GM21360 (cell line): Measurements from ENCODE around the gene SCUBE1.
"Not testable (repeated sequence)": the region's sequence is repeated elsewhere in the genome, so short reads cannot be mapped to it uniquely, and the experiment has no call there.

Experiments
- ATAC-seq: cut with Tn5 transposase; IDR thresholded peaks from one replicate; pipeline ENCODE4 v1.9.1; 2021; ENCODE audit warnings: mild to moderate bottlenecking, moderate library complexity; ENCODE audit not compliant: unreplicated experiment

The SCUBE1 gene

DNA sequence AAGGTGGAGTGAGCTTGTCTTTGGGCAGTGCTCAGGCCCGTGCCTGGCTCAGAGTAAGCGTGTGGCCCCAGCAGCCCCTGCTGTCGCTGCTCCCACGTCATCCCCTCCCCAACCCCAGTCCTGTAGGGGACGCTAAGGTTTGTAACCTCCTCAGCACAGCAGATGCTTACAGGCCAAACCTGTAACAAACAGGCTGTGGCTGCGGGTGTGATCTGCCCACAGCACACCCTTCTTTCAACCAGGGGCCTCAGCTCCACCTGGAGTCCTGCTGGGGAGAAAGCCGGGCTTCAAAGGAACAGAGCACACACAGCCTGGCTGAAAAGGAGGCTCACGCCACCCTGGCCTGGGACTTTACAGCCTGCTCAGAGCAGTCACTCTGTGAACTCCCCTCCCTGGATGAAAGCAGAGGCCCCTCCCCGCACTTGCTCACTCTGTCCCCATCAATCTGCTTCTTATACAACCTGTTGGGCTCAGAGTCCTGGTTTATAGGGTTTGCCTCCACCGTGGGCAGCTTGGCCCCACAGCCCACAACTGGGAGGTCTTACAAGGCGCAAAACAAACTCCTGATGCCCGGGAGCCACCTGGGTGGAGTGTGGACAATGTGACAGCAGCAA, 54.3 kb downstream of the SCUBE1 start:
- no peak for ATAC-seq

DNA sequence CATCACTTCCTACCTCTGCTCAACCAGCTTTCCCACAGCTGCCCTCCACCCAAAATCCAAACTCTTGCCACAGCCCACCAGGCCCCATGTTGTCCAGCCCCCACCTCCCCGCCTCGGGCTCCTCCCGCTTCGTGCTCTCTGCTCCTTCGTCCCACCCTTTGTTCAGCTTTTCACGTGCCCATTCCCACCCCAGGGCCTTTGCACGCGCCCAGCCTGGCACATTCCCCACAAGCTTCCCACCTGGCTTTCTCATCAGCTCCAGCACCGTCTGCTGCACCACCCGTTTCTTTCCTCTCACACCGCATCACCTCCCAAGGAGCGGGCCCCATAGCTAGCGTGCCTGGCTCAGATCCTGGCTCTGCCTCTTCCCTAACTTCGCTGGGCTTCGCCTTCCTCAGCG, 54.8 kb downstream of the SCUBE1 start:
- no peak for ATAC-seq

DNA sequence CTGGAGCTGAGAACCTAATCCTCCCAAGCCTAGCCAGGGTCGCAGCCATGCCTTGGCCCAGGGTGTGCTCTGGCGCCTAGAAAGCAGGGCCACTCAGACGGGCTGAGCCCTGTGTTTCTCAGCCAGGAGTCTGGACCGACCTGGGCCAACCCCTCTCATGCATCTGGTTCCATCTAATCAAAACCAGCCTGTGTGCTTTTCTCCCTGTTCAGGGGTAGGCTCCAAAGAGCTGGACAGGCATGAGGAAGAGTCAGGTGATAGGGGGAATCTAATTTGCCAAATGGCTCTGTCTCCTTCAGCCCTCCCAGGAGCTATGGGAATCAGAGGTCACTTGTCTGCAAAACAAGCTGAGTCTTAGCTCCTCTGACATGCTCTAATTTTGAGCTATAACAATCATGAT, 55.7 kb downstream of the SCUBE1 start:
- ATAC-seq = no peak

DNA sequence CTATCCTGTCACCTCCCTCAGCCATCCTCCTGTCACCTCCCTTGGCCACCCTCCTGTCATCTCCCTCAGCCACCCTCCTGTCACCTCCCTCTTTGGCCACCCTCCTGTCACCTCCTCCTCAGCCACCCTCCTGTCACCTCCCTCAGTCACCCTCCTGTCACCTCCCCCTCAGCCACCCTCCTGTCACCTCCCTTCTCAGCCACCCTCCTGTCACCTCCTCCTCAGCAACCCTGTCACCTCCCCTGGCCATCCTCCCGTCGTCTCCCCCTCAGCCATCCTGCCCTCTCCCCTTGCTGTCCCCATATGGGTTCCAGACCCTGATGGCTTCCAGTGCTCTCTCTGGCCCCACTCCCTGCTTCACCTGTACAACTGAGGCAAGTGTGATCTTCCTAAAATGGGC, 61.8 kb downstream of the SCUBE1 start:
- ATAC-seq = no peak

DNA sequence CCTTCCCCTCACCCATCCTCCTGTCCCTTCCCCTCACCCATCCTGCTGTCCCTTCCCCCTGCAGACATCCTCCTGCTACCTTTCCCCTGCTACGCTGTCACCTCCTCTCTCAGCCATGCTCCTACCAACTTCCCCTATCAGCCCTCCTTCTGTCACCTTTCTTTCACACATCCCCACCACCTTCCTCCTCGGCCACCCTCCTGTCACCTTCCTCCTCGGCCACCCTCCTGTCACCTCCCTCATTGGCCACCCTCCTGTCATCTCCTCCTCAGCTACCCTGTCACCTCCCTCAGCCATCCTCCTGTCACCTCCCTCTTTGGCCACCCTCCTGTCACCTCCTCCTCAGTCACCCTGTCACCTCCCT, 62.7 kb downstream of the SCUBE1 start:
- not testable (repeated sequence) for ATAC-seq

DNA sequence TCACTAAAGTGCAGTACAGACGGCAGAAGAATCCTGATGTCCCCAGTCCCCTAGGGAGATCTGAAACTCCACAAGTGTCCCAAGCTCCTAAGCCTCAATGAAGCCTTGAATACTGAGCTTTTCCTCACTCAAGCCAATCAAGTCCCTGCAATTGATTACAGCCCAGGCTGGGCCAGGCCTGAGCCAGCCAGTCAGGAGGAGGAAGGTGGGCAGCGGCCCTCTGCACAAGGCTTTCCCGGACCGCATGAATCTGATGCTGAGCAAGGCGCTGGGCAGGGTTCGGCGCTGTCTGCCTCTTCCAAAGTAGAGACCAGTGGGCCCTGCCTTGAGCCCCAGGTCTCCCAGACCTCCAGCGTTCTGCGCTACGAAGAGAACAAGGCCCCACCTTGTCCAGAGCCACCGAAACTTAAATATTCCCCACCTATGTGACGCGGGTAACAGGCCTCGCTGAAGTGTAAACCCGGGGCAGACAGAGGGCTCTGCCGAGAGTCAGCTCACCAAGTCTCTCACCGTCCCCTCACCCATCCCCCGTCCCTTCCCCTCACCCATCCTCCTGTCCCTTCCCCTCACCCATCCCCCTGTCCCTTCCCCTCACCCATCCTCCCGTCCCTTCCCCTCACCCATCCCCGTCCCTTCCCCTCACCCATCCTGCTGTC, 63.2 kb downstream of the SCUBE1 start:
- no peak for ATAC-seq

DNA sequence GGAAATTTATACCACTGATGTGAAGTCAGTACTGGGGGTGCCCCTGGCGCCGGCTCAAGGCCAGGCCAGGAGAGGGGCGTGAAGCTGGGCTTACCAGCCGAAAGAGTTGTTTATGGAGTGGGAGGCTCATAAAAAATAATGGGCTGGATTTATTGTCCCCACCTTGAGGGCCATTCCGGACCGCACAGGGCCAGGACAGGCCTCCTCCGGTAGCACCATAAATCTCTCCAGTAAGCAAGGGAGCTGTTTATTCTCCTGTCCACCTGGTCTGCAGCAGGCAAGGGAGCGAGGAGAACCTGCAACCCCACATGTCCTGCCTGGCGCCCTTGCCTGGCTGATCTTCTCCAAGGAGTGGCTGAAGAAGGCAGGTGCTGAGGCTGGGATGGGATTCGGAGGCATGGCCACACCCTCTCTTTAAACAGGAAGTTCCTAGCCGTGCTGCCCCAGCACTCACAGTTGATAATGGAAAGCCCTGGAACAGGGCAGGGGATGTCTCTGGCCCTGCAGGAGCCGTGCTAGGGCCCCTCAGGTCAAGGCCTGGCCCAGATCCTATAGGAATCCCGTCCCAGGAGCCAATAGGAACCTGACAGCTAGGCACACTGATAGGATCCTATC, 65.1 kb downstream of the SCUBE1 start:
- no peak for ATAC-seq

DNA sequence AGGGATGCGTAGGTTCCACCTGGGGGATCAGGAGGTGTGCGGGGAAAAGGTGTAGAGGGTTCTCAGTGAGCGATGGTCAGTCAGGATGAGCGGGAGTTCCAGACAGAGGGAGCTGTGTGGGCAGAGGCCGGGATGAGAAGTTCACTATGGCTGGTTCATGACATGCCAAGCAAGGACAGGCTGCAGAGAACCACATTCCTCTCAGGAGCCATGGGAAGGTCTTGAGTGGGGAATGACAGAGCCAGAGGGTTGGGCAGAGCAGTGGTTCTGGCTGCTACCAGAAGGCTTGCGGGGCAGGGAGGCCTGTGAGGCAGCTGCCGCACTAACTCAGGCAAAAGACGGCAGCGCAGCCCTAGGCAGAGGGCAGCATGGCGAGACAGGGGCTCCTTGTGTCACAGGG, 66.1 kb downstream of the SCUBE1 start:
- no peak for ATAC-seq

DNA sequence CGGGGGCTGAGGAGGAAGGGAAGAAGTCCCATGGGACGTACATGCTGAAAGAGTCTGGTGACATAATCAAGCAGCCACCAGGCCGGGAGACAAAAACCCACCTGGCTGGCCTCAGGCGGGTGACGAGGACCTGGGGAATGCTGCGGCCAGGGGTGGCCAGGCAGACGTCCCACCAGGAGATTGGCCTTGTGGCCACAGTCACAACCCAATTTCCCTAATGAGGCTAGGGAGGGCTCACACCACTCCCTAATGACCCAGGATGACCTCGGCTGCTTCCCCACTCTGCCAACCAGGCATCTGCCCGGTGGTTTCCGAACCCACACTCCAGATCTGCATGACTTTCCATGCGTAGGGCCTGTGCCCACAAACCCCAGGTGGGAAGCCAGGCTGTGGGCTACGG, 66.9 kb downstream of the SCUBE1 start:
- no peak for ATAC-seq

DNA sequence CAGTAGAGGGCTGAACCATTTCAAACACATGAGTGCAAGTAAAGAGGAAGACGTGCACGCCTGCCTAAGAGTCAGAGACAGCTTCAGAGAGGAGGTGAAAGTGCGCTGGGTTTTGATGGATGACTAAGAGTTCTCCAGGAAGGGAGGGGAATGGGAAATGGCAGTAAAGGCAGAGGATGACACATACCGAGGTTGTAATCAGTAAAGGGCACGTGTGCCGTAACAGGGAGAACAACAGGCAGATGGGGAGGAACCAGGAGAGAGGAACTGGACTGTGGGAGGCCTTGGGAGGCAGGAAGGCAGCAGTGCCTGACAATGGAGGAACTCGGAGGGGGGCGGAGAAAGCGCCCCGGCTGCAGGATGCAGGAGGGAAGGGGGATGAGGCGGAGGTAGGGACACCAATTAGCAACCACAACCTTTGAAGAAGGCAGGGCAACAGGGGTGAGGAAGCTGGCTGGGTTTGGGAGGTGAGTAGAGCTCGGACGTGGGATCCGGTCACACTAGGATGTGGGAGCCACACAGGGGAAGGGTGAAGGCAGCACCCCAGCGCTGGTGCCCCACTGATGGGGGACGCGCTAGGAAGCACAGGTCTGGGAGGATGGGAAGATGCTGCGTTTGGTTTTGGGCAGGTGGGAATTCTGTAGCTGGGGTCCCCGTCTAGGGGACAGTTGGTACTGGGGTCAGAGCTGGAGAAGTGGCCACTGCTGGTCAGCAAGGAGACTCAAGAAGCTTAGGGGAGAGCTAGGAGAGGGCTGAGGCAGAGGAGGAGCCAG, 67.4 kb downstream of the SCUBE1 start:
- ATAC-seq = no peak

DNA sequence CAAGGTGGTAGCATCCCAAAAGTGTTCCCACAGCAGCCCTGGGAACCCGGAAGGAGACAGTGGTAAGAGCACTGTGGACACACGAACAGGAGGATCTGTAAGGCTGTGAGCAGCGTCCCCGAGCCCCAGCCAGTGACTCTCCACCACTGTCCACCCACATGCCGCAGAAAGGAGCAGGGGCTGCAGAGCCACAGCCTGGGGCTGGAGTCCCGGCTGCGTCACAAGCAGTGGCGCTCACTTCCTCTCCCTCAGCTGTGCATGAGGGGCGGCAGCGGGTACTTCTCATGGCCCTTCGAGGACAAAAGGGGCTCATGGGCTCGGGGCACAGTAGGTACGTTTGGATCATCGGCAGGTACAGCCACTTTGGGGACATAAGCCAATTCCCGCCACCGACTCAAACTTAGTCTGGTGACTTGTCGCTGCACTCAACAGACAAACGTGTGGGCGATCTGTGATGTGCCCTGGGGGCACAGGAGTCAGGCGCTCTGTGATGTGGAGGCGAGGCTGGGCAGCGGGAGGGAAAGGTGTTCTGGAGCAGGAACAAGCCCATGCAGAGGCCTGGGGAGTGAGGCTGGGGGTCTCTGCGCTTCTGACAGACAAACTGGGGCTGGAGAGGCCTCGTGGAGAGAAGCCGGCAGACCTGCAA, 68.5 kb downstream of the SCUBE1 start:
- ATAC-seq = no peak

DNA sequence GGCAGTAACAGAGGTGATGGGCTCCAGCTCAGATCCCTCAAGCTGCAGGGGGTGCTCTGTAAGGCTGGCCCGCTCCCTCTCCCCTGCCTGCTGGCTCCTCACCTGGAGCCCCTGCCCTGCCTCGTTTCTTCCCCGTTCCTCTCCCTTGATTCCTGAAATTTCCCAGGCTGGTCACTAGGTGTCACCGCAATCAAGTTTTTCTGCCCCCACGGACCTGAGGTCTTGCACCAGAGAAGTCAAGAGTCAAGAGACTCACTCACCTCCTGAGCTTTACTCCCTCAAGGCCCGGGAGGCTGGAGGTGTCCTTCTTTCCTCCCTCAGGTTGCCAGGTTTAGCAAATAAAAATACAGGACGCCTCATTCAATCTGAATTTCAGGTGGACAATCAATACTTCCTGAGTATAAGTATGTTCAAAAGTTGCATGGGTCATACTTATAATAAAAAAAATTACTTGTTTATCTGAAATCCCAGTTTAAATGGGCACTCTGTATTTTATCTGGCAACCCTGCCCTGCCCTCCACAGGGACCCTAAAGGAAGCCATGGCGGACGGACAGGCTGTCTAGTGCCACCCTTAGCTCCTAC, 69.2 kb downstream of the SCUBE1 start:
- no peak for ATAC-seq

DNA sequence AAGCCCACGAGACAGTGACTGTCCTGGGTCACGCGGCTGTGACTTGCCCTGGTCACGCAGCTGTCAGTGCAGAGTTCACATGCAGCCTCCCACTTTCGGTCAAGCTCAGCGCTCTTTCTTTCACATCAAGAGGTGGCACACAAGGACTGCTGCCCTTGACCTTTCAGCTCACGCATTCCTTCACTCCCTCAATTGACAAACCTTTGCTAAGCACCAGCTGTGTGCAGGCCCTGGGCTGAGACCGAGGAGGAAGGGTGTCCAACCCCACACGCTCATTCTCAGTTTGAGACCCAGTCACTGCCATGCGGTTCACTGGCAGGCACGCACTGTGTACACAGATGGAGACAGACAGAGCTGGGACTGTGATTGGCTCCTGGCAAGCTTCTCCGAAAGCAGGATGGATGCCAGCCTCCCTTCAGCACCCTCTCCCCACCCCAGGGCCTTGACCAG, 70.3 kb downstream of the SCUBE1 start:
- ATAC-seq = no peak

DNA sequence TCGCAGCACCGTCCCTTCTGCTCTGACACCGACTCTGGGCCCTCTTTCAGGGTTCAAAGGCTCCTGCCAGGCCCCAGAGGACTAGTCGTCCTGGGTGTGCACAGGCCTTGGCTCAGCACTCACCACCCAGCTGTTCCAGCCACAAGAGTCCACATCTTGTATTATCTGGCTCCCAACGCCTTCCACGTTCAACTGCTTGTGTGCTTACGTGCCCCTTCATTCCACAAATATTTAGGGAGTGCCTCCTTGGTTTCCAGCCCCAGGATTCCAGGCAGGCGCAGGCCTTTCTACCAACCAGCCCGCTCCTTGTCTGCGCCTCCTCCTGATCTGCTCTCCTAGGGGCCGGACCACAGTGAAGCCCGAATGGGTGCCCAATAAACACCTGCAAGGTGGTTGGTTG, 70.9 kb downstream of the SCUBE1 start:
- no peak for ATAC-seq

DNA sequence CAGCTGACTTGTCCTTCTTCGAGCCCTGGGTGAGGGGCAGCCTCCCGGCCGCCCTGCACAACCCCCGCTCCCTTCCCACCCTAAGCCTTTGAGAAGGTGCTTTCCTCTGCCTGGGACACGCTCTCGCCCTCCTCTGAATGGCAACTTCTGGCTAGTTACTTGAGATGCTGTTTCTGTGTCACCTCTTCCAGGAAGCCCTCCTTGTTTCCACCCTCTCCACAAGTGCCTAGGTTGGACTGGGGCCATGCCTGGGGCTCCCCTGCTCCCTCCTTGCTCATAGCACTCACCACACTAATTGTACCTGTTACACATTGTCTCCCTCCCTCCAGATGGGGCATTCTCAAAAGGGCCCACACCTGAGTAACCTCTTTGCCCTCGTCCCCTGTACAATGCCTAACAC, 72.2 kb downstream of the SCUBE1 start:
- ATAC-seq = no peak

DNA sequence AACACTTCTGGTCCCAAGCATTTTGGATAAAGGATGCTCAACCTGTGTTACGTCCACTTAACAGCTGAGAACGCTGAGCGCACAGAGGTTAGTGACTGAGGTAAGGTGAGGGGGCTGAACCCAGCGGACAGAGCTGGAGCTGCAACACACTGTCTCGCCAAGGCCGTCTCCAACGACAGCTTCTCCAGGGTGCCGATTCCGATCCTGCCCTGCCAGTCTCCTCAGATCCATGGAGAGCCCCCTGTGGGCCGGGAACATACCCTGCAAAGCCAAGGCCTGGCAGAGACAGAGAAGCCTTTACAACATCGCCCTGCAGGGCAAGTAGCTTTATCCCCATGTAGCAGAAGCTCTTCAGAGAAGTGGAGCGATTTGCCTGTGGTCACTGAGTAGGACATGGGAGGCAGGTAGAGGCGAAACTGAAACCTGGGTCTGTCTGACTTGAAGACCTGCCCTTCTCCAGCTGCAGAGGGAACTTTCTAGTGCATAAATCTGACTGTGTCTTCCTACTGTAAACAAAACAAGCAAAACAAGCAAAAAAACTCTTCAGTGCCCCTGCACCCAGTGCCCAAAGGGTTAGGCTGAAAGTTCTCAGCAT, 72.8 kb downstream of the SCUBE1 start:
- no peak for ATAC-seq

DNA sequence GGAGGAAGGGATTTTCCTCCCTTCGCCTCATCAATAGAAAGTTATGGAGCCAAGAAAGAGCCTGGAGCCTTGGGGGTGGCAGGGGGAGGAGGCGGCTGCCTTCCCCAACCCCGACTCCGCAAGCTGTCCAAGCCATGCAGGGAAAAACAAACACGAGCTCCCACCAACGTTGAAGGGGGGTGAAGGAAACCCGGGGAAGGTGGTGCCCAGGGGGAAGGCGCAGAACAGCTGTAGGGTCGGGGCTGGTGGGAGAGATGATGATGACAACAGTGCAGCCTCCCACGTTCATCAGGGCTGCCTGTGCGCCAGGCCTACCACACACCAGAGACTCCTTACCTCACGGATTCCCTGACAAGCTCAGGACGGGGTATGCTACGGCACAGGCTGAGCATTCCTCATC, 73.5 kb downstream of the SCUBE1 start:
- ATAC-seq = no peak

DNA sequence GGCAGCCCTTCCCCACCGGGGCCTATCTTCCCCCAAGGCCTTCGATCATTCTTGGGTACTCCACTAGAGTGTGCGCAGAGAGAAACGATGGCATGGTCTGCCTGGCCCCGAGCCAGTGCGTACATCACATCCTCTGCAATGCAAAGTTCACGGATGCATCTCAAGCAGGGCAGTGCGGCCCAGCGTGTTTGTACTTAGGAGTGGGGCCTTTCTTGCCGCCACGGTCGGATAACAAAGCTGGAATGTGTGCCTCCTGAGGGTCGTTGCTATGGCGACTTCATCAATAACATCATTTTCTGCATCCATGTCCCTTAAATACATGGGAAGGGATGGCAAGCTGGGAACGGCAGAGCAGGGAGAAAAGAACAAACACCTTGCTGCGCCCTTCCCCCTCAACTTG, 73.9 kb downstream of the SCUBE1 start:
- no peak for ATAC-seq

DNA sequence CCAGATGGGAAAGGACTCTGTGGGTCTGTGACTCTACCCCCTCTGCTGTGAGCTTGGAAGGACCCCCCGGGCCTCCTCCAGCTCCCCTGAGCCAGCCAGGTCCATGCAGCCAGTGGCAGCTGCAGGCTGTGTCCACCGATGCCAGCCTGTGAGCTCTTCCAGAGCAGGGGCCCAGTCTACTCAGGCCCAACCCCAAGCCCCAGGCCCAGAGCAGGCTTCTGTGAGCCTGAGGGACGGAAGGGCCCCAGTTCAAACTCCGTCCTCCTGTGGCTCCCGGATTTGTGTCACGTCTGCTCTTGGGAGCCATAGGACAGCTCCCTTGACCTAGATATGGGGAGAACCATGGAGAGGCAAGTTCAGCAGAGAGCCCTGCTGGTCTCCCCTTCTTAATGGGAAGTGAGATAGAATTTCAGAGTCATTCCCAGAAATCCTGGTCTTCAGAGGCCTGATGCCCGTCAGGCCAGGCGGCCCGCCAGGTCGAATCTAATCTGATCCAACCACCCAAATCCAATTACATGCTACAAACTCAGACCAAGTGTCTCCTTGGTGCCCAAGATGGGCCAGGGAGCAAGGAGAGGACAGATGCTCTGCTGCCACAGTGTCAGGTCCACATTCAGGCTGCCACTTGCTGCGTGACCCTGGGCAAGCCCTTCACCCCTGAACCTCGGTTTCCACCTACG, 75.1 kb downstream of the SCUBE1 start:
- no peak for ATAC-seq

DNA sequence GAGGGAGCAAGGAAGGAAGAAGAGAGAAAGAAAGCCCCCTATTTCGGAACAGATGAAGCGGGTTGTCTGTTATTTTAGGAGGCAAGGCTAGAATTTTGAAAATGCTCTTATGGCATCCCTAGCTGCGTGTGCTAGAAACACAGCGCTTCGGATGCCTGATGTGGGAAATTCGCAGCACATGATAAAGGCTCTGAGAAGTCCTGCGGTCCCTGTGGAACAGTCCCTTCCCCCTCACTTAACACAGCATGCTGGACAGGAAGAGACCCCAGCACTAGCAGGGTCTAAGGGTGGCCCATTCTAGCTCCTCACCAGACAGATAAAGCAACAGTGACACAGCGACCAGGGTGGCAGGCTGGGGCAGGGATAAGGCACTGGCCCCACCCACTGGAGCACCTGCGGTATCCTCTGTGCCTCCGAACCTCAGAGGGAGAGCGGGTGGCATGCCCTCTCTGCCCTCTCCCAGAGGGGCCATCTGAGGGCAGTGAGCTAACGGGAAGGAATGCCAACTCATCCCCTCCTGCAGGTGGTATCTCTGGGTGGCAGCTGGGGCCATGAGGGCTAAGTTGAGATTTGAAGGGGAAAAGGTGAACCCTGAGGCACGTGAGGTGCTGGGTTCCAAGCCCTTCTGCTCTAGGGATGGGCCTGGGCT, 75.7 kb downstream of the SCUBE1 start:
- no peak for ATAC-seq
